Mesodermal cell (in vitro differentiated cells): ENCODE results near the gene ACADS.

ENCODE experiments used
- H3K27ac ChIP-seq: 2 replicates; pipeline ENCODE4 v1.7.0; 2013; ENCODE audit warnings: mild to moderate bottlenecking, low read depth, low read length, moderate library complexity; ENCODE audit not compliant: severe bottlenecking
- H3K36me3 ChIP-seq: 2 replicates; pipeline ENCODE4 v1.7.1; 2013; ENCODE audit warnings: mild to moderate bottlenecking, low read length, moderate library complexity; ENCODE audit not compliant: control insufficient read depth, insufficient read depth
- H3K4me1 ChIP-seq: one replicate; pipeline ENCODE4 v1.7.1; 2013; ENCODE audit warnings: mild to moderate bottlenecking, low read length; ENCODE audit not compliant: insufficient read depth, control insufficient read depth, poor library complexity, severe bottlenecking
- H3K4me3 ChIP-seq: 2 replicates; pipeline ENCODE4 v1.7.0; 2013; ENCODE audit warnings: low read length, control low read depth, mild to moderate bottlenecking; ENCODE audit not compliant: insufficient read depth, poor library complexity, severe bottlenecking; ENCODE audit errors: extremely low read depth
- H3K9me3 ChIP-seq: 2 replicates; pipeline ENCODE4 v1.7.1; 2013; ENCODE audit warnings: mild to moderate bottlenecking, low read length, moderate library complexity; ENCODE audit not compliant: control insufficient read depth
- WGBS, 2 experiments: methylation state at CpG; one replicate each; pipeline ENCODE4 v1.1.5; 2013; ENCODE audit warnings: missing lambda C conversion rate in 2 of 2; ENCODE audit not compliant: insufficient coverage in 2 of 2; 5-methylcytosine and 5-hydroxymethylcytosine counted together

The ACADS gene

DNA sequence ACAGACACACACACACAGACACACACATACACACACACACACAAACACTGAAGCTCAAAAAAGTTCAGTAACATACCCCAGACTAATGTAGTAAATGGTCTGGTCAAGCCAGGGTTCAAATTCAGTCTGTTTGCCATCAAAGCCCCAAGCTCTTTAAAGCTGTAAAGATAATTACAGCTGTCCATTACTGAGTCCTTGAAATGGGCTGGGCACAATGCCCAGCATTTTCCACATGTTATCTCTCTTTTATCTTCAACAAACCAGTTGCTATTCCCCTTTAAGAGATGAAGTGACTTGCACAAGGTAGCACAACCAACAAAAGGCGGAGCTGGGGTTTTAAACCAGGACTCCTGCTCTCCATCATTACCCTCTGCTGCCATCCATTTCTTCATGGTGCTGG, 23.0 kb upstream of the ACADS start:
- 100% methylated on average over 1 of the region's 1 CpG; no CpG with 5 or more reads in 1 of the 2 experiments for WGBS, 2 experiments
- Histone ChIP-seq H3K4me1 (no peaks in the 10 kb centered on the region), H3K4me3 (no peak overlapping the region), H3K9me3 (no peaks in the 10 kb centered on the region), H3K27ac (no peak overlapping the region), H3K36me3 (peaks cover 67% of the 10 kb centered on the region)

DNA sequence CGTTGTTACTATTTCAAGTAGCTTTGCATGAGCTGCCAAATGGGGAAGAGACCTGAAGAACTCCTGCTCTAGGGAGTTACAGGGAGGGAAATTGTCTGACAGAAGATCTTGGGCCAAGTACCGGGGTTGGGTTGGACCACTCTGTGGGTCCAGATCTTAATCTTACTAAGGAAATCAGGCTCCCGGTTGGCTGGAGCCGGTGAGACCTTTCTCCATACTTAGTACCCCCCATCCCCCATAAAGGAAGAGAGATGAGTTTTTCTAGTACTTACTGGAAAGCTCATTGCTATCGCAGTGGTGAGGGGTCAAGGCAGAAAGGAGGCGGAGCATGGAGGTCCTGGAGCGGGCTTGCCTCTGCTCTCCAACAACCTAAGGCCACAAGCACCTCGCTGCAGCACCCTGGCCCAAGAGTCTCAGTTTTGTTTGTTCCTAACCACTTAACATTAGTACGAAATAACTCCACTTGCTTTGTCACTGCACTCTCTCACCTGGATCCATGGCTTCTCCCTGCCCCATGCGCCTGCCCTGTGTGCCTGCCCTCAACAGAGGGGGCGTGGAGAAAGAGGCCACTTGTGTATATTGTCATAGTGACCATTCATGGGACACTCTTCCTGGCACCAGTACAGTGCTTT, 22.2 kb upstream of the ACADS start:
- H3K36me3 ChIP-seq = peaks cover 60% of the 10 kb centered on the region
- H3K9me3 ChIP-seq = no peaks in the 10 kb centered on the region
- H3K27ac ChIP-seq = no peak overlapping the region
- H3K4me1 ChIP-seq = no peaks in the 10 kb centered on the region
- WGBS, 2 experiments = 82 to 83% methylated on average over 6 to 7 of the region's 11 CpGs
- no peak overlapping the region for H3K4me3 ChIP-seq

- Histone ChIP-seq H3K36me3 (peaks cover 38% of the 10 kb centered on the region), H3K4me3 (no peak overlapping the region), H3K27ac (no peak overlapping the region), H3K9me3 (no peaks in the 10 kb centered on the region), H3K4me1 (peaks cover 3% of the 10 kb centered on the region)
- WGBS, 2 experiments = no CpG with 5 or more reads among the region's 1 CpG
Observed at GRCh38 chr12:120705618-120706017, 20.0 kb upstream of the ACADS start.

- peaks cover 35% of the 10 kb centered on the region for H3K36me3 ChIP-seq
- no peak overlapping the region for H3K27ac ChIP-seq
- no peaks in the 10 kb centered on the region for H3K9me3 ChIP-seq
- H3K4me3 ChIP-seq = no peak overlapping the region
- peaks cover 3% of the 10 kb centered on the region for H3K4me1 ChIP-seq
- WGBS, 2 experiments = 64 to 93% methylated on average over 3 to 4 of the region's 5 CpGs
Observed at GRCh38 chr12:120706029-120706428, 19.6 kb upstream of the ACADS start.

DNA sequence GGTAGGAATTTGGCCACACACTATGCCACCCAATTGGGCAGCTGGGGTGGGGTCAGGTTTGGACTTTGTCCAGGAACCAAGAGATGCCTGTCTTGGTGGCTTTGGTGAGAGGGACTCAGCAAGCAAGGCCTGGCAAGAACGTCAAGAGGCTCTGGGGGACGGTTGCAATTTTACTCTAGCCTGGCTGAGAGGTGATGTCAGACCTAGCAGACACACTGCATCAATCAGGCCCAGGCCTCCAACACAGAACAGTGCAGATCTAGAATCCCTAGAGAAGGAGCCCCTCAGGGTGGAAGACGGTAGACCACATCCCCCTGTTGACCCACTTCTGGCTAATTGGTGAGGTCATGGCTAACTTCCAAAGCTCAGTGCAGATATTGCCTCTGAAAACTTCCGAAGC, 17.0 kb upstream of the ACADS start:
- H3K27ac ChIP-seq = no peak overlapping the region
- H3K4me3 ChIP-seq = no peak overlapping the region
- peaks cover 5% of the 10 kb centered on the region for H3K4me1 ChIP-seq
- WGBS, 2 experiments = 92% methylated on average over 3 to 4 of the region's 4 CpGs
- H3K36me3 ChIP-seq = peaks cover 16% of the 10 kb centered on the region
- no peaks in the 10 kb centered on the region for H3K9me3 ChIP-seq

DNA sequence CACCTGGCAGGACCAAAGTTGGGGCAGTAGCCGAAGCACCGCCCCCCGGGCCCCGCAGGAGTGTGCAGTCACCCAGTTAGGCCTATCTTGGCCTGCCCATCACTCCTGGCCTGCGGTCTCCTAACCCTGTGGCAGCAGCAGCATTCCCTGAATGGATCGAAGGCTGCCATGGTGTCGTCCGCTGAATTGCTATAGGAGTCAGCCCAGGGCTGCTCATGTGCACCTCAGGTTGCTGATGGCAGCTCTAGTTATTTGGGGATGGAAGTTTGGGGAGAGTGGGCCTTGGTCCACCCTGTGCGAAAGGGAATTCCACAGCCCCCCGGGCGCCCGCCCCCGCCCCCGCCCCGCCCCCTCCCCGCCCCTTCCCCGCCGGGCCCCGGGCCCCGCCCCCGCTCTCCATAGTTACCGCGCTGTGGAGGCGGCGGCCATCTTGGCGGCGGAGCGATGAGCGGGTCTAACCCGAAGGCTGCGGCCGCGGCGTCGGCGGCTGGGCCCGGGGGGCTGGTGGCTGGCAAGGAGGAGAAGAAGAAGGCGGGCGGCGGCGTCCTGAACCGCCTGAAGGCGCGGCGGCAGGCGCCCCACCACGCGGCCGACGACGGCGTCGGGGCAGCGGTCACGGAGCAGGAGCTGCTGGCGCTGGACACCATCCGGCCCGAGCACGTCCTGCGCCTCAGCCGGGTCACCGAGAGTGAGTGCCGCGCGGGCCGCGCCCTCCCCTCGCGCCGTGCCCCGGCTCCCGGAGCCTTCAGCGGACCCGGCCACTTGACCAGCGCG, 15.4 kb upstream of the ACADS start, which contains the start of gene UNC119B:
TSS of gene UNC119B (plus strand) at position 428 of the 774 bp plus-strand sequence. CDS start at position 445, 17 bp downstream.
- WGBS, 2 experiments = 2% methylated on average over 50 to 56 of the region's 76 CpGs
- Histone ChIP-seq H3K36me3 (peaks cover 22% of the 10 kb centered on the region), H3K27ac (peak within 1 kb of the TSS; percentile 45), H3K9me3 (no peaks in the 10 kb centered on the region), H3K4me3 (peak within 1 kb of the TSS; percentile 61), H3K4me1 (peaks cover 5% of the 10 kb centered on the region)

DNA sequence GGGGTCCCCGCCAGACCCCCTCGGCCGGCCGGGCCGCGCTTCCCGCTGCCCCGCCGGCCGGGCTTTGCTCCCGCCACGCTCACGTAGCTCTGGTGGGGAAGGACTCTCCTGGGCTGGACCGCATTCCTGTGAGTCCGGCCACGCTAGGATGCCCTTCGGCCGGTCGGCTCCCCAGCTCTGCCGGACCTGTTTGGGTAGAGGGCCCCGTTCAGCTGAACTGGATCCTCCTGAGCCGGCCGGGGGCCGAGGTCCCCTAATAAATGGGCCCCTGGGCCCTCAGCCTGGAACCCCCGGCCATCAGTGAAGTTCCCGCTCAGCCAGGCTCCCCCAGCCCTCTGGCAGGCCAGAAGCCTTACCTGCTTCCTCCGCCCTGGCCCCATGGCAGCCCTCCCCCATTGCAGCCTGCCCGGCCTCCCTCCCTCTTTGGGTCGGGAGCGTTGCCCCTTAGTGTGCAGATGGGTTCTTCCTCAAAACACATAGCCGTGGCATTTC, 14.8 kb upstream of the ACADS start:
- no peaks in the 10 kb centered on the region for H3K9me3 ChIP-seq
- peak overlapping the region; percentile 61 for H3K4me3 ChIP-seq
- H3K4me1 ChIP-seq = peaks cover 5% of the 10 kb centered on the region
- H3K36me3 ChIP-seq = peaks cover 26% of the 10 kb centered on the region
- 1% methylated on average over 26 to 30 of the region's 31 CpGs for WGBS, 2 experiments
- H3K27ac ChIP-seq = peak overlapping the region; percentile 45

DNA sequence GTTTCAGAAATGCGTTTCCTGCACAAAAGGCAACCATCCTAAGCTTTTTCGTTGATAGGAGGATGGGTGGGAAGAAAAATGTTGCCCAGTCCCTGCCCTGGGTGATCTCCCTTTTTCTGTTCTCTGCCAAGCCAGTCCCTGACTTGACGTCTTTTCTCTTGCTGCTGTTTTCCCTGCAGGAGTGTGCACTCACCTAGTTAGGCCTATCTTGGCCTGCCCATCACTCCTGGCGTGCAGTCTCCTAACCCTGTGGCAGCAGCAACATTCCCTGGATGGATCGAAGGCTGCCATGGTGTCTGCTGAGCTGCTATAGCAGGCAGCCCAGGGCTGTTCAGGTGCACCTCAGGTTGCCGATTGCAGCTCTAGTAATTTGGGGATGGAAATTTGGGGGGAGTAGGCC, 14.2 kb upstream of the ACADS start:
- no peak overlapping the region for H3K27ac ChIP-seq
- H3K4me3 ChIP-seq = peak overlapping the region; percentile 61
- peaks cover 32% of the 10 kb centered on the region for H3K36me3 ChIP-seq
- WGBS, 2 experiments = 33 to 44% methylated on average over 4 to 5 of the region's 6 CpGs
- no peaks in the 10 kb centered on the region for H3K9me3 ChIP-seq
- peaks cover 5% of the 10 kb centered on the region for H3K4me1 ChIP-seq

DNA sequence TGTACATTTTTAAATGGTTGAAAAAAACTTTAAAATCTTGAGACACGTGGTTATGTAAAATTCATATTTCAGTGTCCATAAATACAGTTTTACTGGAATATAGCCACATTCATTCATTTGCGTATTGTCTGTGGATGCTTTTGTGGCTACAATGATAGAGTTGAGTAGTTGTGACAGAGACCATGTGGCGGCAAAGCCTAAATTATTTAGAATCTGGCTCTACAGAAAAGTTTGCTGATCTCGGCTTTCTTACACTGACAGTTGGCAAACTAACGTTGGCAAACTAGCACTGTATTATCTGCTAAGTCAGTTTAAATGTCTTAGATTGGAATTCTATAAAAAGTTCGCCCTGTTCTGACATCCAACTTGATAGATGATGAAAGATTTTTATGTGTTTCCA, 13.0 kb upstream of the ACADS start:
- Histone ChIP-seq H3K4me3 (no peak overlapping the region), H3K9me3 (no peaks in the 10 kb centered on the region), H3K4me1 (peaks cover 5% of the 10 kb centered on the region), H3K27ac (no peak overlapping the region), H3K36me3 (peaks cover 44% of the 10 kb centered on the region)
- WGBS, 2 experiments = 92 to 95% methylated on average over 3 to 4 of the region's 6 CpGs

DNA sequence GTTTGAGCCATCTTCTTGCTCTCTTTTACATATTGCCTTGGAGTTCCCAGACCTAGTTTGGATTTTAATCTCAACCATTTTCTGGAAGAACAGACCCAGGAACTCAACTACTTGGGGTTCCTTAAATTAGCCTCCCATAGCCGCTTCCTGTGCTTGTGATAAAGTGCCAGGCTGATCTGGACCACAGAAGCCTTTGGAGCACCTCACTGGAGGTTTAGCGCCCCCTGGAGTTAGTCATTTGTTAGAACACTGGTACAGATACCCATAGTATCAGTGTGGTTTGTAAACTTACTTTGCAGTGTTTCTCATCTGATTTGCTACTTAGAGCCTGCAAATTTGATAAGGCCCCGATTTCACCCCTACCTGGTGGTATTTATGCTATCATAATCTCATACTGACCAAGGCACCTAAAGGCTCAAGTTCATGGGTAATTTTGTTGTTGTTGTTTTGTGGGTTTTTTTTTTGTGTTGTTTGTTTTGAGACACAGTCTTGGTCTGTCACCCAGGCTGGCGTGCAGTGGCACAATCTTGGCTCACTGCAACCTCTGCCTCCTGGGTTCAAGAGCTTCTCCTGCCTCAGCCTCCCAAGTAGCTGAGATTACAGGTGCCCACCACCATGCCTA, 11.7 kb upstream of the ACADS start:
- peaks cover 5% of the 10 kb centered on the region for H3K4me1 ChIP-seq
- no peaks in the 10 kb centered on the region for H3K9me3 ChIP-seq
- 36 to 44% methylated on average over 2 of the region's 4 CpGs for WGBS, 2 experiments
- H3K4me3 ChIP-seq = no peak overlapping the region
- H3K36me3 ChIP-seq = peaks cover 56% of the 10 kb centered on the region
- no peak overlapping the region for H3K27ac ChIP-seq
